Measurements from ENCODE around the gene RBM39. TPM values are rescaled to one million over a fixed set of nuclear protein-coding genes. Genes with fewer than 3 reads are reported as not detected.
"Not testable (repeated sequence)": the region's sequence is repeated elsewhere in the genome, so short reads cannot be mapped to it uniquely, and the experiment has no call there.

RBM39 gene
- total RNA-seq, 1 donor from 2014 or later: 187 TPM

GRCh38 chr20:35729836-35730582 lies 12.1 kb downstream of the RBM39 start:
- DNase-seq (ENCODE audit: extremely low read depth, low read depth, low spot score): no peak

- no peak for DNase-seq (ENCODE audit: extremely low read depth, low read depth, low spot score)
These were observed 12.7 kb downstream of the RBM39 start for GRCh38 chr20:35729283-35729807.

GRCh38 chr20:35726842-35727711 lies 15.0 kb downstream of the RBM39 start:
- no peak for DNase-seq (ENCODE audit: extremely low read depth, low read depth, low spot score)

- no peak for DNase-seq (ENCODE audit: extremely low read depth, low read depth, low spot score)
These were observed 17.5 kb downstream of the RBM39 start for GRCh38 chr20:35724321-35725230.

GRCh38 chr20:35723652-35724320 lies 18.3 kb downstream of the RBM39 start:
- DNase-seq (ENCODE audit: extremely low read depth, low read depth, low spot score): not testable (repeated sequence)

GRCh38 chr20:35723275-35723639 lies 18.8 kb downstream of the RBM39 start:
- not testable (repeated sequence) for DNase-seq (ENCODE audit: extremely low read depth, low read depth, low spot score)

- DNase-seq (ENCODE audit: extremely low read depth, low read depth, low spot score): no peak
These were observed 20.4 kb downstream of the RBM39 start for GRCh38 chr20:35721621-35722020.

GRCh38 chr20:35721219-35721618 lies 20.8 kb downstream of the RBM39 start:
- no peak for DNase-seq (ENCODE audit: extremely low read depth, low read depth, low spot score)

GRCh38 chr20:35720165-35721123 lies 21.6 kb downstream of the RBM39 start:
- DNase-seq (ENCODE audit: extremely low read depth, low read depth, low spot score): no peak

- no peak for DNase-seq (ENCODE audit: extremely low read depth, low read depth, low spot score)
These were observed 22.3 kb downstream of the RBM39 start for GRCh38 chr20:35719717-35720116.

- DNase-seq (ENCODE audit: extremely low read depth, low read depth, low spot score): no peak
These were observed 23.0 kb downstream of the RBM39 start for GRCh38 chr20:35718972-35719635.

GRCh38 chr20:35718321-35718720 lies 23.7 kb downstream of the RBM39 start:
- not testable (repeated sequence) for DNase-seq (ENCODE audit: extremely low read depth, low read depth, low spot score)

GRCh38 chr20:35716330-35716729 lies 25.7 kb downstream of the RBM39 start:
- no peak for DNase-seq (ENCODE audit: extremely low read depth, low read depth, low spot score)

- DNase-seq (ENCODE audit: extremely low read depth, low read depth, low spot score): no peak
These were observed 26.4 kb downstream of the RBM39 start for GRCh38 chr20:35715652-35716051.

GRCh38 chr20:35714127-35714526 lies 27.9 kb downstream of the RBM39 start:
- no peak for DNase-seq (ENCODE audit: extremely low read depth, low read depth, low spot score)

GRCh38 chr20:35713120-35713519 lies 28.9 kb downstream of the RBM39 start:
- DNase-seq (ENCODE audit: extremely low read depth, low read depth, low spot score): not testable (repeated sequence)

- DNase-seq (ENCODE audit: extremely low read depth, low read depth, low spot score): no peak
These were observed 30.4 kb downstream of the RBM39 start for GRCh38 chr20:35711588-35712209.
